ENCODE results near the gene NF2.
"Not testable (repeated sequence)": the region's sequence is repeated elsewhere in the genome, so short reads cannot be mapped to it uniquely, and the experiment has no call there.

The NF2 gene

DNA sequence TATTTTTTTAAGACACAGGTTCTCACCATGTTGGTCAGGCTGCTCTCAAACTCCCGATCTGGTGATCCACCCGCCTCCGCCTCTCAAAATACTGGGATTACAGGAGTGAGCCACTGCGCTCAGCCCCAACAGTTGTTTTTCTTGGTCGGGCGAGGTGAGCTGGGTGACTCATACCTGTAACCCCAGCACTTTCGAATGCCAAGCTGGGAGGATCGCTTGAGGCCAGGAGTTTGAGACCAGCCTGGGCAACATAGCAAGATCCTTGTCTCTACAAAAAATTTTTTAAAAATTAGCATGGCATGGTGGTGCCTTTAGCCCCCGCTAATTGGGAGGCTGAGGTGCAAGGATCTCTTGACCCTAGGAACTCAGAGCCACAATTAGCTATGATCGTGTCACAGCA is 7.0 kb upstream of the NF2 start:
- no peak for DNase-seq (ENCODE audit: low read depth)

DNA sequence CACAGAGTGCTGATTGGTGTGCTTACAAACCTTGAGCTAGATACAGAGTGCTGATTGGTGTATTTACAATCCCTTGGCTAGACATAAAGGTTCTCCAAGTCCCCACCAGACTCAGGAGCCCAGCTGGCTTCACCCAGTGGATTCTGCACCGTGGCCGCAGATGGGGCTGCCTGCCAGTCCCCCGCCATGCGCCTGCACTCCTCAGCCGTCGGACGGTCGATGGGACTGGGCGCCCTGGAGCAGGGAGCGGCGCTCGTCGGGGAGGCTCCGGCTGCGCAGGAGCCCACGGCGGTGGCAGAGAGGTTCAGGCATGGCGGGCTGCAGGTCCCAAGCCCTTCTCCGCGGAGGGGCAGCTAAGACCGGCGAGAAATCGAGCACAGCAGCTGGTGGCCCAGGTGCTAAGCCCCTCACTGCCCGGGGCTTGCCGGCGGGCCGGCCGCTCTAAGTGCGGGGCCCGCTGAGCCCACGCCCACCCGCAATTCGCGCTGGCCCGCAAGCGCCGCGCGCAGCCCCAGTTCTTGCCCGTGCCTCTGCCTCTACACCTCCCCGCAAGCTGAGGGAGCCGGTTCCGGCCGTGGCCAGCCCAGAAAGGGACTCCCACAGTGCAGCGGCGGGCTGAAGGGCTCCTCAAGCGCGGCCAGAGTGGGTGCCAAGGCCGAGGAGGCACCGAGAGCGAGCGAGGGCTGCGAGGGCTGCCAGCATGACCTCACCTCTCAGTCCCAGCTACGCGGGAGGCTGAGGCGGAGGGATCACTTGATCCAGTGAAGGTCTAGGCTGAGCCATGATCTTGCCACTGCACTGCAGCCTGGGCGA is 5.4 kb upstream of the NF2 start:
- not testable (repeated sequence) for DNase-seq (ENCODE audit: low read depth)

DNA sequence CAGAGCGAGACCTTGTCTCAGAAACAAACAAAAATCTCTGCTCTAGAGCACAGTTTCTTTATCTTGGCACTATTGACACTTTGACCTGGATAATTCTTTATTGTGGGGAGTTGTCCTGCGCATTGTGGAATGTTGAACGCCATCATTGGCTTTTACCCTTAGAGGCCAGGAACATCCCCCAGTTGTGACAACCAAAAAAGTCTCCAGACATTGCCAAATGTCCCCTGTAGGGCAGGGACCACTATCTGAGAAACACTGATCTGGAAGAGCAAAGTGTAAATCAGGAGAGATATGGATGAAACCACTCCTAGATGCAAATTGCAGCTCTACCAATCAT is 4.8 kb upstream of the NF2 start:
- no peak for DNase-seq (ENCODE audit: low read depth)

DNA sequence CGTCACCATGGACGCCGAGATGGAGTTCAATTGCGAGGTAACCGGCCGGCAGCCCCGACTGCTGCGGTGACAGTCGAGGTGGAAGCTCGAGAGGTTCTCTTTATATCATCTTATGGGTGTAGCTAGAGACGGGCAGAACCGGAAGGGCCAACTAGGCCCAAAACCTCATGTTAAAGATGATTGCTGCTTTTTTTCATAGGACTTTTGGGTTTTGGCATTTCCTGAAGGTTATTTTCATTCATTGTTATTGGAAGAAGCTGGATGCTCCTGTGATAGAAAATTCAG is 585 bp downstream of the NF2 start:
- no peak for DNase-seq (ENCODE audit: low read depth)

DNA sequence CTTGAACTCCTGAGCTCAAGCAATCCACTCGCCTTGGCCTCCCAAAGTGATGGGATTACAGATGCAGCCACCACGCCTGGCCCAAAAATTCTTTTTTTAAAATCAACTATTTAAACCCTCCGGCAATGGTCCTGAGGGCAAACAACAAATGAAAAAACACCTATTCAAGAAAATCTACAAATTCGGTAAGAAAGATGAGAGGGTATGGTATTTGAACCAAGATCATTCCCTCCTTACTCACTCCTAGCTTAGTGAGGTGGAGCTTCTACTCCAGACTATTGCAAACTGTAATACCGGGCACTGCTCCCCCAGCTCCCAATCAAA is 2.1 kb downstream of the NF2 start:
- DNase-seq (ENCODE audit: low read depth), result no peak

DNA sequence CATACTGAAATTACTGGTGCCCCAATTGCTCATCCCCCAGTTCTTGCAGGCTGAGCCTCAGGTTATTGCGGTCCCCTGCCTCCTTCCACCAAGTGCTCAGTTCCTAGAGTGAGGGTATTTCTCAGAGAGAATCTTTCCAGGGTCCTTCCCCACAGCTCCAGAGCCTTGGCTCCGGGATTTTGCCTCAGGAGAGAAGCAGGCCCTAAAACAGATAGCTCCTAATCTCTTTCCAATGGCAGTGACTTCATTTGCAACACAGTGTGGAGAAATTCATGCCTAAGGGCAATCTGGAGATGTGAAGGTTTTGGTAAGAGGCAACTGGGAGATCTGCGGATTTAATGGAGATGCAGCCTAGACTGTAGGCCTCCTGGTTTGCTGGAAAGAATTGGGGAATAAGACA is 2.9 kb downstream of the NF2 start:
- no peak for DNase-seq (ENCODE audit: low read depth)

DNA sequence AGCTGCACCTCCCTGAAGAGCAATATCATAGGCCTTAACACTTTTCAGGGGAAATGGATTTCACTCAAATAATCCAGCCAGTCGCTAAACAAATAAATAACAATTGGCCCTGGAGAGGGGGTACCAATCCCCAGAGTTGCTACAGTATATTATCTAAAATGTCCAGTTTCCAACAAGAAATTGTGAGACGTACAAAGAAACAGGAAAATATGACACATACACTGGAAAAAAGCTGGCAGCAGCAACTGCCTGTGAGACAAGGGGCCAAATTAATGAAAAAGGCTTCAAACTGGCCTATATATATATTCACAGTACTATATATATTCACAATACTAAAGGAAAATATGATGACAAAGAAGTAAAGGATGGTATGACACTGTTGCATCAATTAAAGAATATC is 4.0 kb downstream of the NF2 start:
- DNase-seq (ENCODE audit: low read depth), result no peak

DNA sequence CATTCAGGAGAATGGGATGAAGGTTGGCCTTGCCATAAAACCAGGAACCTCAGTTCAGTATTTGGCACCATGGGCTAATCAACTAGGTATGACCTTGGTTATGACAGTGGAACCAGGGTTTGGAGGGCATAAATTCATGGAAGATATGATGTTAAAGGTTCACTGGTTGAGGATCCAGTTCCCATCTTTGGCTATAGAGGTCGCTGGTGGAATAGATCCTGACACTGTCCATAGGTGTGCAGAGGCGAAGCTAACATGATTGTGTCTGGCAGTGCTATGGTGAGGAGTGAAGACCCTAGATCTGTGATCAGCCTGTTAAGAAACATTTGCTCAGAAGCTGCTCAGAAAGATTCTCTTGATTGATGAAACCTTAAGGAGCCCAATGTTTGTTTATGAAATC is 5.7 kb downstream of the NF2 start:
- DNase-seq (ENCODE audit: low read depth), result no peak

DNA sequence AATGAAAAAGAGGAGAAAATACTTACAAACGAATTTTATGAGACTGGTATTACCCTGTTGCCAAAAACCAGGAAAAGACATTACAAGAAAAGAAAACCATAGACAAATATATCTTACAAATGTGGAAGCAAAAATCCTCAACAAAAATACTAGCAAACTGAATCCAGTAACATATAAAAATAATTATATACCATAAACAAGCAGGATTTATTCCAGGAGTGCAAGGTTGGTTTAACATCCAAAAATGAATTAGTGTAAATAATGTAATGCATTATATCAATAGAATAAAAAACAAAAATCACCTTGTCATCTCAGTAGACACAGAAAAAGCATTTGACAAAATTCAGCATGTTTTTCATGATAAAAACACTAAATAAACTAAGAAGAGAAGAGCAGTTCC is 7.3 kb downstream of the NF2 start:
- DNase-seq (ENCODE audit: low read depth), result no peak

DNA sequence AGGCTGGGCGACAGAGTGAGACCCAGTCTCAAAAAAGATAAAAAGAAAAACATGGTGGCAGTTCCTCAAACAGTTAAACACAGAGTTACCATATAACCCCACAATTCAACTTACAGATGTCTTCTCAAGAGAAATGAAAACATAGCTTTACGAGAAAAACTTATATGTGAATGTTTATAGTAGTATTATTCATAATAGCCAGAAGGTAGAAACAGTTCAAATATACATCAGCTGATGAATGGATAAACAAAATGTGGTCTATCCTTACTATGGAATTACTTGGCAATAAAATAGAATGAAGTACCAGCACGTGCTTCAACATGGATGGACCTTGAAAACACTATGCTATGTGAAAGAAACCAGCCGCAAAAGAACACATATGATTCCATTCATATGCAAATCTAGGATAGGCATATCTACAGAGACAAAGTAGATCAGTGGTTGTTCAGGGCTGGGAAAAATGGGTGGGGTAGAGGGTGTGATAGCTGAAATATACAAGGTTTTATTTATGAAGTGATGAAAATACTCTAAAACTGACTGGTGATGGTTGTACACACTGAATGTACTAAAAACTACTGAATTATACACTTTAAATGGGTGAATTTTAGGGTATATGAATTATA is 12.4 kb downstream of the NF2 start:
- DNase-seq (ENCODE audit: low read depth), result no peak

DNA sequence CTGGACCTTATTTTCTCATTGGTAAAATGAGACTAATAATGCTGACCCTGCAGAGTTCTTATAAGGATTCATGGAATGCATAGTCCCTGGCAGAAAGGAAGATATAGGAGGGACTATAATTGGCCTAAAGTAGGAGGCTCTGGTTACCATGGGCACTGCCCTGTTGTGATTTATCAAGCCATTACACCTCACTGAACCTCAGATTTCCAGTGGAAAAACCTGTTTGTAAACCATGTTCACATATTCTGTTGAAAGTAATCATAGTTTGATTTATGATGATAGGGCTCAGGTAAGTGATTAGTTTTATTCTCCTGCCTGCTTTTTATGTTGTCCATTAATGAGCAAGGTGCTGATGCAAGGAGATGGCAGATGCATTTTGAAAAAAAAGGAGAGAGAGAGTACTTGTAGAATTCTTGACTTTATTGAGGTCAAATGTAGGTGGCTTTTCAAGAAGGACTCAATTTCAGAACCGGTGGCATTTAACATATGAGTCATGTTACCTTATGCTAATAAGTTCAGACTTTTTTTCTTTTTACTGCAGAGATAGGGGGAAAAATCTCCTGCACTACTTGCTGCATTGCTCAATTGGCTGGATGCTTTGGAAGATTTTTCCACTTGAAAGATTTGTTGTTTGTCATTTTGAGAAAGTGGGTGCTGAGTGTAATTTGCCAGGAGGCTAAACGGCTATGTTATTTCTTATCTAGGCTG is 14.6 kb downstream of the NF2 start:
- DNase-seq (ENCODE audit: low read depth), result no peak

DNA sequence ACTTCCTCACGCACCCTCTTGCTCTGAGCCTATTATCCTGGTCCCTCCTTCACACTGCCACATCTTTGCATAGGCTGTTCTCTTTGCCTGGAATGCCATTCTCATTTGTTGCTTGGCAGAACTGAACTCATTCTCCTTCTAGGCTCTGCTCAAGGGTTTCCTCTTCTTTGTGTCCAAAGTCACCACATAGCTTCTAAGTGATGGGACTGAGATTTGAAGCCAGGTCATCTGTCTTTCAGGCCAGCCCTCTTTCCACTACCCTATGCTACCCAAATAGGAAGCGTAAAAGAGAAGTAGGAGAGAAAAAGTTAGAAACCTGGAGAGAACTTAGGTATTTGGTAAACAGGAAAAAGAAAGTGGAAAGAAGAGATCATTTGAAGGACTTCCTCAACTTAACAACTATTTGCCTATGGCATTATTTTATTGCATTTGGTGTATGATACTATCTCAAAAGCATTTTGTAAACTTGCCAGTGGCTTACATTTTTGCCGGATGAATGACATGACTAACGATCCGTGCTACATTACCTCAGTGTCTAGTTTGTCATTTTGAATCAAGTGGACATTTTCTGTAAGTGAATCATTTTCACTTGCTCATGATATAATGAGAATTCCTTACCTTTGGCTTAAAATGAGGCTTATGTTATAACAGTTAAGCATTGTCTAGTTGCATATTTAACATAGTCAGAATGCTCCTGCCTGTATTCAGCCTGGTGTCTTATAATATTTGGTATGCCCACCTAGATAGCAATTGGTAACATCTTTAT is 18.5 kb downstream of the NF2 start:
- DNase-seq (ENCODE audit: low read depth), result peak; percentile 92

DNA sequence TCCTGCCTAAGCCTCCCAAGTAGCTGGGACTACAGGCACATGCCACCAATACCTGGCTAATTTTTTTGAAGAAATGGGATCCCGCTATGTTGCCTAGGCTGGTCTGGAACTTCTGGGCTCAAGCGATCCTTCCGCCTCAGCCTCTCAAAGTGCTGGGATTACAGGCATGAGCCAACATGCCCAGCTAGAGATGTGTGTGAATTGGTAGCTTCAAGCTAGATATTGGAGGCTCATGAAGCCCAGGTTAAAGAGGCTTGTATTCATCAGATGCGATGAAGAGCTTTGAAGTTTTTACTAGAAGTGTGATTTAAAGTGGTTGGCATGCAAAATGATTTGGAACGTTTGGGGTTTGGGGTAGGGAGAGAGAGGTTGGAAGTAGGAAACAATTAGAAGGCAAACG is 19.6 kb downstream of the NF2 start:
- no peak for DNase-seq (ENCODE audit: low read depth)

DNA sequence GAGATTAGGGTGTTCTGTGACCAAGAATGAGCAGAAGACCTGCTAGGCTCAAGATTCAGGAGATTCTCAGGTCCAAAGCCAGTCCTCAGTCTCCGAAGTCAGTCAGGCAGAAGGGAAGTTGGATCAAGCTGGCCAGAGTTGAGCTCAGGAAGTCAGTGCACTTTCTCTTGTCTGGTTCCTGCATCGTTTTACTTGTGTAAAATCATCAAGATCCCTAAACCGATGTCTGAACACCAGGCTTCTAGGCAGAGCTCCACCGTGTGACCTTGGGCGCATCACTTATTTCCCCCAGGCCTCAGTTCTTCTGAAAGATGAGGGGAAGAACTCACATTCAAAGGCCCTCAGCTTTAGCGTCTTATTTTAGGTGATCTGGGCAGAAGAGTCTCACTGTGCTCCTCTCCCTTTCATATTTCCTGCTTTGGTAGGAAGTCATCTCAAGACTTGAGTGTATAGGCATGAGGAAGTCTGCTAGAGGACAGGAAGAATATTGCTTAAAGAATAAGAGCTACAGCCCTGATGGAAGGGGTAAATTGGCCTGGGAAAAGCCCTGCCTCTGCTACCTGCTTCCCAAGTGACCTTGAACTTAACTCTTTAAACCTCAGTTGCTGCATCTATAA is 20.2 kb downstream of the NF2 start:
- DNase-seq (ENCODE audit: low read depth), result no peak

DNA sequence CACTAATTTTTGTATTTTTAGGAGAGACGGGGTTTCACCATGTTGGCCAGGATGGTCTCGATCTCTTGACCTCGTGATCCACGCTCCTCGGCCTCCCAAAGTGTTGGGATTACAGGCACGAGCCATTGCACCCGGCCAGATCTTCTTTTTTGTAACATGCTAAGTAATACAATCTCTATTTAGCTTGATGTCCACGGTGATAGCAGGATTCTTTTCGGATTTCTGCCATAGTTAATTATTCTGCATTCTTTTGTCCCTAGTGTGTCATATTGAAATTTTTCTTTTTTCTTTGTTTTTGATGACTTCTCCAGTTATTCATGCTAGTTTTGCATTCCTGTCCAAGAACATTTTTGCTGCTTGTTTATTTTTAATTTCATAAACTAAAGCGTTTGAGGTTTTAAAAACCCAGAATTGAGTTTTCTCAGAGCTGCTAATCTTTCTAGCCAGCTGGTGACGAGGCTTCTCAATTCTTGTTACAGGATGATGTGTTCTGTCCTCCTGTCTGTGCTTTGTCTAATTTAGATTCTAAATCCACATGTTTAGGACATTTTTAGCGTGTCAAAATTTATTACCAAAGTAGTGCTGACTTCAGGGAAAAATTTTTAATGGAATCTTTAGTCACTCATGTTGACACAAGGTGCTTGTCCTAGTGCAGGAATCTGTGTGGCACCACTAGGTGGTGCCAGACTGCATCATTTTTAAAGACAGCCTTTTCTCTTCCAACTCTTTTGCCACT is 21.8 kb downstream of the NF2 start:
- peak; percentile 81 for DNase-seq (ENCODE audit: low read depth)

DNA sequence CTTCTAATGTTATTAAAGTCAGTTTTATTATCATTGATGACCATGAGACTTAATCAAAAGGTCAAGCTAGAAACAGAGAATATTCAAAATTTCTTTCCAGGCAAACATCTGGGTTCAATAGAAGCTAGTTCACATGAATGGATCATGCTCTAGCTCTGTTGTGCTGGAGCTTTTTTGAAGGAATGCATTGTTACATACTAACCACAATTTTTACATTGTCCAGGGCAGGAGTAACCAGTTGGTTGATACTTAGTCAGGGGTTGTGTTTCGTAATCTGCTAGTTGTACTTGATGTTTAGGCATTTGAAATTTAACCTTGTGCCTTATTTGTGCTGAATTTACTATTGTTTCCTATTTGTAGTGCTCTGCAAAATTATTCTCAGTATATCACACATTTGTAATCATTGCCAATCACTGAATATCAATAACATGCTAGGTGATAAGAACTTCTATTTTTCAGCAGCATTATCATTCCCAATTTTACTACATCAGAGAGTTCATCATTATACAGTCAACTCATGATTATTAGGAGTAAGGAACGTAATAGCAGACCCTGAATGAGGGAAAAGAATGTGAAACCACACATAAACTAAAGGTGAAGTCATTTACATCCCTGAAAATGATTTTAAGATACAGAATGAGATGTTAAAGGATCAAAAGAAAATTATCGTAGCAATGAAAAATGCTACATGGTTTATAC is 23.2 kb downstream of the NF2 start:
- peak; percentile 72 for DNase-seq (ENCODE audit: low read depth)

DNA sequence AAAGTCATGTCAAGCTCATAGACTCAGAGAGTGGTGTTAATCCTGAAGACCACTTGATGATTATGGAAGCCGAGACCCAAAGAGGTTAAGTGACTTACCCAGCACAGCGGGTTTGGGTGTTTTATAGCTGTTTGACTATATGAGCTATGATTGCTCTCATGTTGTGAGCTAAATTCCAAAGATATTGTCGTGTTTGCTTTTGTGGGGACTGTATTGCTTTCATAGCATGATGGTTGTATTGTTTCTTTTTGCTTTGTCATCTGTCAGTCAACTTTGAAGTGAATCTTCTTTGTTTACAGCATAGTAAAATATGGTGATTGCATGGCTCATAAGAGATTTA is 23.7 kb downstream of the NF2 start:
- no peak for DNase-seq (ENCODE audit: low read depth)

DNA sequence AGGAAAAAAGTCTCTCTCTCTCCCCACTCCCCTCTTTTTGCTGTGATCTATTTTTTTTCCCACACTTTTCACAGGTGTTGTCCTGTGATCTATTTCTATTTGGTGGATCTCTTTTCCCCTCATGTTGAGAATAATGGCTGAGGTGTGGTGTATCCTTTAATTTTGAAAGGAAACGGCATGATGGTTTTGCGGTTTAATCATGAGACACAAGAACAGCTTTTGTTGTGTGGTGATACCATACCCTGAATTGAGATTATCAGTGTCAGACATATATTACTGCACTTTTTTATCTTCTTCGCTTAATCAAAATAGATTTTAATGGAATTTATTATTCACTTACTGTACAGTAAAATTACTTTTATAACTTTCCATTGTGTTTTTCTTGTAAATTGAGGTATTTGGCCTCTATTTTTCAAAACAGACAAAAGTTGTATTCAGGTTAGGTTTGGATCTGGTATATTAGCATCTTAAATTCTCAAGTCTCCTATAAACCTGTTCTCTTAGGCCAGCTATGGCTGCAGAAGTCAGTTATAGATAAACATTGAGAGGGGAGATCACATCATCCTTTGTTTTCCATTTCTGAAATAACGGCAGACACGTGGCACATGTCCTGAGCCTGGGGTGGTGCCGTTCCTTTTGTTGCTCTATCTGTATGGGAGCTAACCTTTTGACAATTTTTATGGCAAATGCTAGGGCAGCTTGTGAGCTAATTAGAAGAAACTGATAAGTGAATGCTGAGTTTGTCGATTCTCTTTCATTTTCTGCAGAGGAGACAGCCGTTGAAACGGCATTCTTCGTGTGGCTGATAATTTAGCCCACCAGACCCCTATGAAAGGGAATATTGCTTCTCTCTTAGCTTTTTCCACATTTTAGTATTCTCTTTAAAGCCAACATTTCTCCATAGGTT is 25.8 kb downstream of the NF2 start:
- DNase-seq (ENCODE audit: low read depth), result no peak

DNA sequence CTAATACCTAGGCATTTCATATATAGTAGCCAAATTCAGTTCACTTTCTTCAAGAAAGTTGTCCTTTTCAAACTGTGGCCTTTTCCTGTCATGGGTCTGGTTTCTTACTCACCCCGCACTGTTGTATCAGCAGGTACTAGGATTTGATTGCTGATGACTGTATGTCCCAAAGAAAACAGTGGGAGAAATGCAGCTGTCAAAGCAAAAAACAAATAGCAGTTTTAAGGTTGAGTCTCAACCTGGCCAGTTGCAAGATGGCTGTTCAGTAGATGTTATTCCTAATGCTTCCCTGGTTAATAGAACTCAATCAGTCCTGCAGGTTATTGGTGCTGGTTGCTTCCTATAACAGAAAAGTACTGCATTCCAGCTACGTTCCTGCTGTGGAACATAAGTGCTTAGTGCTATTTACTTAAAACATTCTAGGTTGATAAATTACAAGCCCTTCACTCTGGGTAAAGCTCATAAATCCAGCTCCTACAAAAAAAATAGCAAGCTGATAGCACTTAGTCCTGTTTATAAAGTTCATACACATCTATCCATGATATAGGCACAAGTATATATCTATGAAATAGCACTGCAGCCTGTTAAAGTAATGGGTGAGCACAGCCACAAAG is 26.6 kb downstream of the NF2 start:
- DNase-seq (ENCODE audit: low read depth), result no peak

DNA sequence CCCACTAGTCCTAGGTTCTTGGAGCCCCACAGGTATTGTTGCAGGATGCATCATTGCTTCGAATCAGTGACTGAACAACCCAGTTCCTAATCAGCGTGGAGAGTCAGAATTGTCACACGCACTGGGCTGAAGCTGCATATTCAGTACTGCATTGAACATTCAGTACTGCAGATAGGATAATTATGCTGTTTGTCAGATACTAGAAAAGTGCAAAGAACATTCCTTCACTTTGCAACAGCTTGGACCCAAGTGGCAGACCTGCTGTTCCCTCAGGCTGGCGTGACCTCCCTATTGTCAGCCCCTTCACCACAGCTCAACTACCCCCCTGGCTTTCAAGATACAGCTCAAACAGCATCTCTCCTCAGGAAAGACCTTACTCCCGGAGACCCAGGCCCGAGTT is 27.6 kb downstream of the NF2 start:
- no peak for DNase-seq (ENCODE audit: low read depth)

All from GM04504 (cell line).